Measurements from ENCODE around the gene SPDYE1.

The SPDYE1 gene

DNA sequence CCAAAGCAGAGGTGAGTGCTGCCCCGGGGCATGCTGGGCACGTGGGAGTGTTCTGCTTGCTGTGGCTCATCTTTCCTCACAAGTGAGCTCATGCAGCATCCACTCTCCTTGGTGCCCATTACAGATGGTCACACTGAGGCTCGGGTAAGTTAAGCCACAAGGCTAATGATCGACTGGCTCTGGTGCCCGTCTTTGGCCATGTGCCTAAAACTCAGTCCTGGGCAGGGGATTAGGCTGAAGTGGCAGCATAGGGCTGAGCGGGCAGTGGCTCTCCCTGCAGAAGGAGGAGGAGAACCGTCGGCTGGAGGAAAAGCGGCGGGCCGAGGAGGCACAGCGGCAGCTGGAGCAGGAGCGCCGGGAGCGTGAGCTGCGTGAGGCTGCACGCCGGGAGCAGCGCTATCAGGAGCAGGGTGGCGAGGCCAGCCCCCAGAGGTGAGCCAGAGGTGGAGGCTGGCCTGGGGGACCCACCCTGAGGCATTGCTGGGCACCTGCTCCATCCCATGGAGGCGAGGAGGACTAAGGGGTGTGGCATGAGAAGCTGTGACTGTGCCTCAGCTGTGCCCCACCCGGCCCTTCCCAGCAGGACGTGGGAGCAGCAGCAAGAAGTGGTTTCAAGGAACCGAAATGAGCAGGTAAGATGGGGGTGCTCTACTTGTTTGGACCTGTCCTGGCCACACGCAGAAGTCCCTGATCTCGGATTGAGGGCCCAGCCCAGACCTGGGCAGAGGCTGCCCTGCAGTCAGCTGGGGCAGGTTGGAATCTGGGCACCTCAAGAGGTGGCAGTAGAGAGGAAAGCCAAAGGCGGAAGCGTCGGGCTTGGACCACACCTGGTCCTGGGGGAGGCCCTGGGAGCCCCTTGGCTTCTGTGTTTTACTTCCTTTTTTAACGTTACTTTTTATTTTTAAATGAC, 60.4 kb downstream of the SPDYE1 start:
- no peak for DNase-seq (ENCODE audit: low read depth)
- H3K4me3 ChIP-seq (ENCODE audit: low read depth, low read length) = no peak overlapping the region

GRCh38 chr7:44058759-44059218, 61.1 kb downstream of the SPDYE1 start:
- DNase-seq (ENCODE audit: low read depth) = no peak
- no peak overlapping the region for H3K4me3 ChIP-seq (ENCODE audit: low read depth, low read length)

DNA sequence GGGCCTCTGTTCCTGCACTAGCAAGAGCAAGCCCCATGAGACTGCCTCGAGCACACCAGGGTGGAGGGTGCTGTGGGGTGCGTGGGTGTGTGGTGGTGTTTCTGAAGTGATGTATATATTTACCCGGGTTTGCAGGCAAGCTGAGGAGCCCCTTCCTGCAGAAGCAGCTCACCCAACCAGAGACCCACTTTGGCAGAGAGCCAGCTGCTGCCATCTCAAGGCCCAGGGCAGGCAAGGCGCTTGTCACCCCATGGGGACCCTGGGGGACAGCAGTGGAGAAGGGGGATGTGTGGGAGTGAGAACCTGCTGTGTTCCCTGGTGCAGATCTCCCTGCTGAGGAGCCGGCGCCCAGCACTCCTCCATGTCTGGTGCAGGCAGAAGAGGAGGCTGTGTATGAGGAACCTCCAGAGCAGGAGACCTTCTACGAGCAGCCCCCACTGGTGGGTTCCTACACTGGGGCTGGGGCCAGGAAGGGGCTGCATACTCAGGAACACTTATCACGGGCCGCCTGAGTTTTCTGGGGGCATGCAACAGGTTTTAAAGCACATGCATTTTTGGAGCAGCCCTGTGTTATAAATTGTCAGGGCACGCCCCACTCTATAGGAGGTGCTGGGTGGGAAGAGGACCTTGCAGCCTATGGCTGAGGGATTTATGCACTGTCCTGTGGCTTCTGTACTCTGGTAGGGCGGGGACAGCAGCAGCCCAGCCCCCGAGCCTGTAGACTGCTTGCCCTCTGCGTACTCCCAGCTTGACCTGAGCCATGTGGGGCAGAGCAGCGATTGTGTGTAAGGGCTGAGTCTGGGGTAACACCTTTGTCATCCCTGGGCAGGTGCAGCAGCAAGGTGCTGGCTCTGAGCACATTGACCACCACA, 61.8 kb downstream of the SPDYE1 start:
- DNase-seq (ENCODE audit: low read depth) = no peak
- no peak overlapping the region for H3K4me3 ChIP-seq (ENCODE audit: low read depth, low read length)
